SJSA1 (cell line): ENCODE measurements around the gene MDN1. TPM values are rescaled to one million over a fixed set of nuclear protein-coding genes. Genes with fewer than 3 reads are reported as not detected.
A peak's percentile ranks its signal among the peaks of the same experiment; 100 is the strongest.
"Not testable (repeated sequence)": the region's sequence is repeated elsewhere in the genome, so short reads cannot be mapped to it uniquely, and the experiment has no call there.

Experiments
- DNase-seq, 2 experiments: peaks; one replicate each; pipeline ENCODE4 v3.0.0-alpha.2; 2015 to 2020; ENCODE audit warnings: low spot score in 2 of 2, low read depth in 1 of 2
- H3K27ac ChIP-seq: fragments of 250-450 bp; sonication (Bioruptor Pico); 2 replicates; pipeline ENCODE4 v1.5.1; 2020; ENCODE audit warnings: mild to moderate bottlenecking, moderate library complexity
- H3K27me3 ChIP-seq: fragments of 250-450 bp; sonication (Bioruptor Pico); replicated peaks from 2 replicates; pipeline ENCODE4 v1.5.1; 2020; ENCODE audit warnings: mild to moderate bottlenecking, moderate library complexity
- H3K36me3 ChIP-seq: fragments of 250-450 bp; sonication (Bioruptor Pico); 2 replicates; pipeline ENCODE4 v1.5.1; 2020; ENCODE audit warnings: mild to moderate bottlenecking
- H3K4me1 ChIP-seq: fragments of 250-450 bp; sonication (Bioruptor Pico); replicated peaks from 2 replicates; pipeline ENCODE4 v1.6.1; 2021; ENCODE audit warnings: mild to moderate bottlenecking
- H3K4me3 ChIP-seq: fragments of 250-450 bp; sonication (Bioruptor Pico); 2 replicates; pipeline ENCODE4 v1.5.1; 2020; ENCODE audit warnings: mild to moderate bottlenecking
- H3K9me3 ChIP-seq: fragments of 250-450 bp; sonication (Bioruptor Pico); replicated peaks from 2 replicates; pipeline ENCODE4 v1.5.1; 2020; ENCODE audit warnings: mild to moderate bottlenecking
- total RNA-seq: library from RNA; depleted of rRNA; stranded (reverse); fragments of >200 nt; shearing (Covaris generic); gene quantifications from 2 replicates; pipeline ENCODE4 v1.2.3, GENCODE V29; 2014

Gene MDN1
- total RNA-seq, 1 experiment from 2014 or later = 16.6 TPM

DNA sequence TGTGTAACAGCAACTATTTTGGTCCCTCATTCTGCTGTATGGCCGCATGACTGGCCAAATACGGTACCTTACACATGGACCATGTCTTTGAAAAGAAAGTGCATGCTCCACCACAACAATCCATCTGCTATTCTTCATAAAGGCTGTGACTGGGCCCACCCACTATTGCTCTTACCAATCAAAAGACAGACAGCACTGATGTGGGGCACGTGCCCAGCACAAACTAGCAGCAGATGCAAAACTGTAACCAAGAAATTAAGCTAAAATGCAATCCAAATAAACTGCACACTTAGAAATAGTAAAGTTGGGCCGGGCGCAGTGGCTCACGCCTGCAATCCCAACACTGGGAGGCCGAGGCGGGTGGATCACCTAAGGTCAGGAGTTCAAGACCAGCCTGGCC, 20.5 kb downstream of the MDN1 start:
- H3K36me3 ChIP-seq = peaks cover 27% of the 10 kb centered on the region
- no peaks in the 10 kb centered on the region for H3K4me1 ChIP-seq
- H3K4me3 ChIP-seq = no peak overlapping the region
- no peak for DNase-seq
- no peak overlapping the region for H3K27ac ChIP-seq
- no peaks in the 10 kb centered on the region for H3K27me3 ChIP-seq
- no peaks in the 10 kb centered on the region for H3K9me3 ChIP-seq

DNA sequence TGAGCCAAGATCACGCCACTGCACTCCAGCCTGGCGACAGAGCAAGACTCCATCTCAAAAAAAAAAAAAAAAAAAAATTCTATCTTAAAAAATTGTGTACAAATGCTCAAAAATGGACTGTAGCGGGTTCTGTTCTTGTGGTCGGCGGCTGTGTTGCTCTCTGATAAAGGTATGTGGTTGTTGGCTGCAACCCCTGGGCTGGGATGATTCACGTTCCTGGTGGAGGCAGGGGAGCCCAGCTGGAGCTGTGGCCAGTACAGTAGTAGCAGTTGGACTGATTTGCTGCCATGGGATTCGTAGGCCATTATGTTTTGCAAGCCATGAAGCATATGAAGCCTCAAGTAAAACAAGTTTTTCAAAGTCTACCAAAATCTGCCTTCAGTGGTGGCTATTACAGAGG, 22.3 kb downstream of the MDN1 start:
- H3K4me1 ChIP-seq = no peaks in the 10 kb centered on the region

DNA sequence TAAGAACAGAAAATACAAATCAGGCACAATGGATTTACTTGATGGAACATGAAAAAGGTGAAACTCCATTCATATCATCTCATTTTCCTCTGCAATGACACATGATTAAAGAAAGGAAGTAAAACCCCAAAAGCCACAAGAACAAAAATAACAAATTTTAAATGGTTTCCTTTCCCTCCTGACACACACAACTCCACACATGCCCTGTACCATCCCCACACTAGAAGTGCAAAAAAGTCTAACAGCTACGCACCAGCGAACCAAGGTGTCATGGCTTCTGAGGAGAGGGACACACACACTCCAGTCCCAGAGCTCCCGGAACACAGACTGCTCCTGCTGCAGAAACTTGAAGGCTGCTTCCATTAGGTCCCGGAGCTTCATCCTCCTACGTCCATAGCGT, 25.3 kb downstream of the MDN1 start:
- DNase-seq = no peak
- H3K9me3 ChIP-seq = no peaks in the 10 kb centered on the region
- no peaks in the 10 kb centered on the region for H3K27me3 ChIP-seq
- H3K4me3 ChIP-seq = no peak overlapping the region
- no peak overlapping the region for H3K27ac ChIP-seq
- H3K4me1 ChIP-seq = no peaks in the 10 kb centered on the region
- H3K36me3 ChIP-seq = peaks cover 48% of the 10 kb centered on the region

More for the DNA sequence above, 22.3 kb downstream of the MDN1 start:
- Histone ChIP-seq H3K36me3 (peaks cover 41% of the 10 kb centered on the region), H3K27me3 (no peaks in the 10 kb centered on the region), H3K27ac (no peak overlapping the region), H3K4me3 (no peak overlapping the region), H3K9me3 (no peaks in the 10 kb centered on the region)
- DNase-seq = no peak

DNA sequence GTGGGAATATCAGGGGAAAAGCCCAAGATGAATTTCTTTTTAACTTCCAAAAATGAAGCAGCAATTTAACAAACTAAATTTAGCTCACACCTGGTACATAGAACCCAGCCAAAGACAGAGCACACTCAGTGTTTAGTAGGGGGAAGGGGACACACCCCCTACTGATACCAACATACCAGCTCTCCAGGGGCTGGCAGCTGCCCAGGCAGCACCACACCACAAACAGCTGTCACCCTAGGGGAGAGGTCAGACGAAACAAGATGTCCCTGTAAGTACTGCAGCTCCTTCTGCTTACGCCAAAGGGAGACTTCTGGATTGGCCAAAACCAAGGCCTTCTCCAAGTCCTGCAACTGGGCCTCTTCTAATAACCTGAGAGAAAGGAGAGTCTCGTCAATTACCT, 26.0 kb downstream of the MDN1 start:
- no peak overlapping the region for H3K27ac ChIP-seq
- H3K27me3 ChIP-seq = no peaks in the 10 kb centered on the region
- no peak overlapping the region for H3K4me3 ChIP-seq
- DNase-seq = no peak
- H3K4me1 ChIP-seq = no peaks in the 10 kb centered on the region
- no peaks in the 10 kb centered on the region for H3K9me3 ChIP-seq
- peaks cover 40% of the 10 kb centered on the region for H3K36me3 ChIP-seq

DNA sequence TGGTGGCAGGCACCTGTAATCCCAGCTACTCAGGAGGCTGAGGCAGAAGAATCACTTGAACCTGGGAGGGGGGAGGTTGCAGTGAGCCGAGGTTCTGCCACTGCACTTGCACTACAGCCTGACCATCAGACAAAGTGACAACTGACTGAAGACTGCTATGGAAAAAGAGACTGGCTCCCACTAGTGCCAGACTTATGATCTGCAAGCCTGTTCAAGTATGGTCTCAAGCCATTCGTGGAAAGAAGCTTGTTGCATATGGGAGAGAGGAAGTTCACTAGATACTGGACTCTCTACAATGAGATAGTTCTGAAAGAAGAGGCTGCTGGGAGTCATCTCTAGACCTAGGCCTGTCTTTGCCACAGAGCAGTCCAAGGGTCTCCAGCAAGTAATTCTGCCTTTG, 26.7 kb downstream of the MDN1 start:
- H3K4me3 ChIP-seq = no peak overlapping the region
- H3K36me3 ChIP-seq = peaks cover 40% of the 10 kb centered on the region
- no peaks in the 10 kb centered on the region for H3K9me3 ChIP-seq
- DNase-seq = peak in 1 of 2 experiments; percentile 7
- H3K27ac ChIP-seq = no peak overlapping the region
- no peaks in the 10 kb centered on the region for H3K27me3 ChIP-seq
- no peaks in the 10 kb centered on the region for H3K4me1 ChIP-seq

DNA sequence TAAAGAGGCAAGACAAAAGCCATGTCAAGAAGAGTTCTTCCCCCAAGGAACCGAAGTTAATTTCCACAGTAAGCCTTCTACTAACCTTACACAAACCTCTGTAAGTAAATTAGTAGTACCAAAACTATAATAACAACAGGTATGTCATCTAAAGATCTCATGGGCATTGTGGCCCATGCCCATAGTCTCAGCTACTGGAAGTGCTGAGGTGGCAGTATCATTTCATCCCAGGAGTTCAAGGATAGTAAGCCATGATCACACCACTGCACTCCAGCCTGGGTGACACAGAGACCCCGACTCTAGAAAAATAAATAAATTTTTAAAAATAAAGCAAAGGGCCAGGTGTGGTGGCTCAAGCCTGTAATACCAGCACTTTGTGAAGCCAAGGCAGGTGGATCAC, 29.2 kb downstream of the MDN1 start:
- no peak for DNase-seq
- H3K4me1 ChIP-seq = no peaks in the 10 kb centered on the region
- H3K9me3 ChIP-seq = no peaks in the 10 kb centered on the region
- H3K27me3 ChIP-seq = no peaks in the 10 kb centered on the region
- H3K4me3 ChIP-seq = no peak overlapping the region
- peaks cover 45% of the 10 kb centered on the region for H3K36me3 ChIP-seq
- H3K27ac ChIP-seq = no peak overlapping the region

DNA sequence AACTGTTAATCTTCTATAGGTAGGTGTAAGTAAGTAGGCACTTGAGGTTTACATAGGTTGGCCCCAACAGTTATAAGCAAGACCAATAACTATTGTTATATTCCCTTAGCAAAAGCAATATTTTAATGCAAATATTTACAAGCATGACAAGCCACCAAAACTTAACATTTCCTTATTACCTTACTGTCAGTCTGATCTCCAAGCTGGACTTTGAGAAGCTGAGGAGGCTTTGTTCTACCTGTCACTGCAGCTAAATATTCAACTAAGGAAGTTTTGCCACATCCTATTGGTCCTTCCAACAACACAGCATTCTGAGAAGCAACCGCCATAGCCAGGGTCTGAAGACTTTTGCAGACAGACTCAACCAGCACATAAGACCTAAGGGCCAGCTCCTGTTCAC, 29.6 kb downstream of the MDN1 start:
- DNase-seq = no peak
- Histone ChIP-seq H3K4me1 (no peaks in the 10 kb centered on the region), H3K9me3 (no peaks in the 10 kb centered on the region), H3K27me3 (no peaks in the 10 kb centered on the region), H3K36me3 (peaks cover 47% of the 10 kb centered on the region), H3K27ac (no peak overlapping the region), H3K4me3 (no peak overlapping the region)

DNA sequence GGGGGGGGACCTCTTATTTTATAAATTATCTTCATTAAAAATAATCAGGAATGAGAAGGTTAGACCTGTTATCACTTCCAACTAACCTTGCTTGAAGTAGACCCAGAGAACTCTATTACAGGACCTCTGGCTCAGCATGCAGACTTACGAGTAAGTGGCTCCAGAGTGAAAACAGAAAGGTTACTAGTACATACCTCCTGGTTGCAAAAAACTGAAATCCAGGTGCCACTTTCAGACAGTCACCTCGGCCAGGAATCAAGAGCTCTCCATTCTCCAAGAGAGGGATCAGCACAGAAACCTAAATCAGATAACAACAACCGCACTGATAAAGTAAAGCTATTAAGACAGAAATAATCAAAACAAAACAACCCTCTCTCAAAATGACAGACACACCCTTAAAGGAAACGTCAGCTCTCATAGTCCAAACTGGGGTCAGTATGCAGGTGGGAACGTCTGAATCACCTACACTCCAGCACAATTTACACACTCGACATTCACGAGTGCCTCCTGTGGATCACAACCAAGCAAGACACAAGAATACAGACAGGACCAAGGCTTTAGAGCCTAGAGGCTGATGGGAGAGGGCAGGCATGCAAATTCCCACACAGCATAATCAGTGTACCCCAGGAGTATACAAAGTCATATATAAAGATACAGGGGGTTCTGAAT, 31.8 kb downstream of the MDN1 start:
- H3K9me3 ChIP-seq = no peaks in the 10 kb centered on the region
- H3K4me3 ChIP-seq = no peak overlapping the region
- H3K27me3 ChIP-seq = no peaks in the 10 kb centered on the region
- DNase-seq = no peak
- no peaks in the 10 kb centered on the region for H3K4me1 ChIP-seq
- H3K36me3 ChIP-seq = peaks cover 50% of the 10 kb centered on the region
- no peak overlapping the region for H3K27ac ChIP-seq

DNA sequence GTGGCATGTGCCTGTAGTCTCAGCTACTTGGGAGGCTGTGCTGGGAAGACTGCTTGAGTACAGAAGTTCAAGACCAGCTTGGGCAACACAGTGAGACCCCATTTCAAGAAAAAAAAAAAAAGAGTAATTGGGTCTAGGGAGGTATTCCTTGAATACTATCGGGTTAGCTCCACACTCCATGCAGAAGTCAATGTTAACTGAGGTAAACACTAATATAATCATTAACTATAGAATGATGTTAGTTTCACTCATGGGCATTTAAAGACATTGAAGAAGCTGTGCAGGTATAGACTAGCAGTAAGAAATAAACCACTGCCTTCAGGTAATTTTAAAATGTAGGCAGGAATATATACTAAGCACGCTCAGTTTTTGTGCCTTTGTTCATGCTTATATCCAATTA, 32.6 kb downstream of the MDN1 start:
- H3K4me3 ChIP-seq = no peak overlapping the region
- H3K4me1 ChIP-seq = no peaks in the 10 kb centered on the region
- H3K36me3 ChIP-seq = peaks cover 48% of the 10 kb centered on the region
- DNase-seq = no peak
- H3K27me3 ChIP-seq = no peaks in the 10 kb centered on the region
- H3K9me3 ChIP-seq = no peaks in the 10 kb centered on the region
- no peak overlapping the region for H3K27ac ChIP-seq

DNA sequence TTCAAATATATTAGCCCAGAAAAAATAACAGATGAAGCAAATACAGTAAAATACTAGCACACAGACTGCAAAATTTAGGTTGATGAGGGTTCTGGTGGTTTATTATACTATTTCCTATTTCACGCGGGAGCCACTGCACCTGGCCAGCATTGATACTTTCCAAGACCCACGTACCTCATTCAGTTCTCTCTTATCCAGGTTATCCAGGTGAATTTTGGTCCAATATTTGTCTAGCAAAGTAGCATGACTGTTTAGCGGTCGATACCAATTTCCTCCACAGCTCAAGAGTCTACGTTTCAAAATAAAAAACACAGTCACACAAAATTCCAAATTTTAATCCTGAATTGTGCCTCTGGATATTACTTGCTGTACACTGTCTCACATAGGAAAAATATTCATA, 34.8 kb downstream of the MDN1 start:
- H3K36me3 ChIP-seq = peaks cover 41% of the 10 kb centered on the region
- H3K4me3 ChIP-seq = no peak overlapping the region
- DNase-seq = no peak
- H3K9me3 ChIP-seq = no peaks in the 10 kb centered on the region
- no peaks in the 10 kb centered on the region for H3K27me3 ChIP-seq
- no peak overlapping the region for H3K27ac ChIP-seq
- no peaks in the 10 kb centered on the region for H3K4me1 ChIP-seq

DNA sequence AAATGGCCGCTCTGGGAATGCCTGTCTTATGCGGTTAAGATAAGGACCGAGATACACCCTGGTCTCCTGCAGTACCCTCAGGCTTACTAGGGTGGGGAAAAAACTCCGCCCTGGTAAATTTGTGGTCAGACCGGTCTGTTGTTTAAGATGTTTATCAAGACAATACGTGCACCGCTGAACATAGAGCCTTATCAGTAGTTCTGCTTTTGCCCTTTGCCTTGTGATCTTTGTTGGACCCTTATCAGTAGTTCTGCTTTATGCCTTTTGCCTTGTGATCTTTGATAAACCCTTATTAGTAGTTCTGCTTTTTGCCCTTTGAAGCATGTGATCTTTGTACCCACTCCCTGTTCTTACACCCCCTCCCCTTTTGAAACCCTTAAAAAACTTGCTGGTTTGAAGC, 36.3 kb downstream of the MDN1 start:
- H3K9me3 ChIP-seq, H3K4me1 ChIP-seq, DNase-seq, H3K27ac ChIP-seq, H3K4me3 ChIP-seq, H3K27me3 ChIP-seq: not testable (repeated sequence)
- H3K36me3 ChIP-seq = peaks cover 43% of the 10 kb centered on the region

DNA sequence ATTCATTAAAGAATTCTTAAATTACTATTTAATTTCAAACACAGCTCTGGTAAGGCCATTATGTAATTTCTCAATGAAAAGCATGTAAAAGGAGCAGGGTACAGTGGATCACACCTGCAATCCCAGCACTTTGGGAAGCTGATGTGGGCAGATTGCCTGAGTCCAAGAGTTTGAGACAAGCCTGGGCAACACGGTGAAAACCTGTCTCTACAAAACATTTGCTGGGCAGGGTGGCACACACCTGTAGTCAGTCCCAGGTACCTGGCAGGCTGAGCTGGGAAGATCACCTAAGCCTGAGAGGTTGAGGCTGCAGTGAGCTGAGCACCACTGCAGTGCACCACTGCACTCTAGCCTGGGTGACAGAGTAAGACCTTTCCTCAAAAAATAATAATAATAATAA, 37.4 kb downstream of the MDN1 start:
- no peak for DNase-seq
- no peak overlapping the region for H3K4me3 ChIP-seq
- no peaks in the 10 kb centered on the region for H3K9me3 ChIP-seq
- no peaks in the 10 kb centered on the region for H3K4me1 ChIP-seq
- H3K27ac ChIP-seq = no peak overlapping the region
- peaks cover 38% of the 10 kb centered on the region for H3K36me3 ChIP-seq
- no peaks in the 10 kb centered on the region for H3K27me3 ChIP-seq

DNA sequence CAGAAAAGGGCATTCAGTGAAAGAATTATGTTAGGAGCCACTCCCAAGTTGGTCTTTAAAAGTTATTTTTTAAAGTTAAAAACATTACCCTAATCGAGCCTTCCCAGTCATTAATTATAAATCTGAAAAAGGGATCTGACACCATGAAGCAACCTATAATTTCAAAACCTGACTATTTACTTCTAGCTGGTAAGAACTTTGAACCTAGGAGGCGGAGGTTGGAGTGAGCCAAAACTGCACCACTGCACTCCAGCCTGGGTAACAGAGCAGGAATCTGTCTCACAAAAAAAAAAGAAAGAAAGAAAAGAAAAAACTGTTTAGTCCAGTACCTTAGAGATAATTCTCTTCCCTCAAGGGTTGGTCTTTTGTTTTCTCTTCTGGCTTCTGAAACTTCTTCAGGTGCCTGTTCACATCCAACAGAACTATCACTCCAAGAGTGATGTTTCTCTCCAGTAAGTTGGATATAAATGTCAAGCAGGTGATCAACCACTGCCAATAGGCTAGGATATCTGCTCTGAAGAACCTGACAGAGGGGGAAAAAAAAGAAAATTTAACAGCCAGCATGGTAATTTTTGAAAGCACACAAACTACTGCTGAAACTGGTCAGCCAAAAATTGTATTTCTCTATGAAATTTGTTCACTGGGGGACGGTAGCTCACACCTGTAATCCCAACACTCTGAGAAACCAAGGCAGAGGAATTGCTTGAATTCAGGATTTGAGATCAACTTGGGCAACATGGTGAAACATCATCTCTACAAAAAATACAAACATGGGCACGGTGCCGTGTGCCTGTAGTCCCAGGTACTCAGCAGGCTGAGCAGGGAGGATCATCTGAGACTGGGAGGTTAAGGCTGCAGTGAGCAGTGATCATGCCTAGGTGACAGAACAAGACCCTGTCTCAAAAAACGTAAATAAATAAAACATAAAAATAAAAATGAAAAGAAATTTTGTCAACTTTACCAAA, 38.2 kb downstream of the MDN1 start:
- no peak for DNase-seq
- Histone ChIP-seq H3K36me3 (peaks cover 41% of the 10 kb centered on the region), H3K27me3 (no peaks in the 10 kb centered on the region), H3K27ac (no peak overlapping the region), H3K4me1 (no peaks in the 10 kb centered on the region), H3K9me3 (no peaks in the 10 kb centered on the region), H3K4me3 (no peak overlapping the region)

DNA sequence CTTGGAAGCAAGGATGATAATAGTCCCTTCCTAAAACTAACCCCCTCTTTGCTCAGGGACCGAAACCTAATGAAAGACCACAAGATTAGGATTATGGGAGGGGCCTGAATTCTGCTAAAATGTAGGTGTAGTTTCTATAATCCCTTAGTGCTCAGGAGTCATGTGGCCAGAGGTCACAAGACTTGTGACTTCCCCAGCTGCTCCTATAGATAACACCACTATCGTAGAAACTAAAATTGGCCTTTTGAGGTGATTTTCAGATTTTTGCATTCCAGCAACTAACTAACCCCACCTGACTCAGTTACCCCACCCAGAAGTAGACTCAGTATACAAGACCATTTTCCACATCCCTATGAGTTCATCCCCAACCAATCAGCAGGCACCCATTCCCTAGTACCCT, 42.1 kb downstream of the MDN1 start:
- Histone ChIP-seq H3K9me3 (no peaks in the 10 kb centered on the region), H3K4me1 (no peaks in the 10 kb centered on the region), H3K36me3 (peaks cover 42% of the 10 kb centered on the region), H3K27ac (no peak overlapping the region), H3K27me3 (no peaks in the 10 kb centered on the region), H3K4me3 (no peak overlapping the region)
- no peak for DNase-seq
